ENCODE measurements around the gene UROC1. TPM values are rescaled to one million over a fixed set of nuclear protein-coding genes. Genes with fewer than 3 reads are reported as not detected.

The UROC1 gene
- total and polyA plus RNA-seq, 2 experiments from 2014 or later = not detected

DNA sequence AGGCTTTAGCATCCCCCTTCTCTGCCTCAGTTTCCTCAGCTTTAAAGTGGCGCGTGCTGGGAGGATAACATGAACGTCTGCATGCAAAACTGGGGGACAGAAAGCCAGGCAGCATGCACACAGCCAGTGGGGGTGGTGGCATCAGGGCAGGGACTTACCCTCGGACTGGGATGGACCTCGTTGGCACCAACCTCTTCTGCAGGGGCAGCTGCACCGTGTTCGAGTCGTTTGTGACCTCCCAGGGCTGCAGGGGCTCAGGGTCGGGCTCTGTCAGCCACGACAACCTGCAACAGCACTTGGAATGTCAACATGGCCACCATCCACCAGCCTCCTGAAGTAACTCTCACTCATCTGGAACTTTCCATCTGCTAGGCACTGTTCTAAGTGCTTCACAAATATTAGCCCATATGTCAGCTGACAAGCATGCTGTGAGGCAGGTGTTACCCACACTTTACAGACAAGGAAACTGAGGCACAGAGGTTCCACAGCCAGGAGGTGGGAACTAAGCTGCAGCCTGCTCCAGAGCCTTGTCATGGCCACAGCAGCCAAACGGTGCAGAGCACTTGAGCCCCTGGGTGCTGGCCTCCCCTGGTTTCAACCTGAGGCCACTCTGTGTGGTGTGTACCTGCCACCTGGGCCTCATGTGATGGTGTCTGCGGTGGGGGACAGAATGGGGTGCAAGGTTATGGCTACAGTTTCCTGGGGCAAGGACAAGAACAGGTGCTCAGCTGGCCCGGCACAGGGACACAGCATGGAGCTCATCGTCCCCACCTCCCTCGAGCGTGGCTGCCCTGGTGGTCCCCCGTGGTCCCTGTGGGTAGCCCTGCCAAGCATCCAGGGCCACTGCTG lies 34.5 kb upstream of the UROC1 start:
- no peak for DNase-seq (ENCODE audit: low spot score)
- Histone ChIP-seq H3K27ac (ENCODE audit: low read depth) (no peak overlapping the region), H3K4me2 (no peak overlapping the region), H3K36me3 (ENCODE audit: insufficient read depth) (no peaks in the 10 kb centered on the region), H2AFZ (no peak overlapping the region), H3K79me2 (replicated peaks; ENCODE audit: insufficient read depth) (no peaks in the 10 kb centered on the region), H4K20me1 (replicated peaks; ENCODE audit: insufficient read depth) (no peaks in the 10 kb centered on the region), H3F3A (replicated peaks; ENCODE audit: low read depth) (no peaks in the 10 kb centered on the region), H3K4me3 (no peak overlapping the region), H3K4me1 (ENCODE audit: insufficient read depth) (peaks cover 18% of the 10 kb centered on the region), H3K27me3 (ENCODE audit: insufficient read depth) (no peaks in the 10 kb centered on the region), H3K9me2 (ENCODE audit: insufficient read depth) (no peaks in the 10 kb centered on the region)
- H3K36me3 Mint-ChIP-seq (ENCODE audit: low read depth) = no peaks in the 10 kb centered on the region
- ATAC-seq = no peak
- H3K27ac Mint-ChIP-seq = no peak overlapping the region
- H3K4me1 Mint-ChIP-seq = peaks cover 37% of the 10 kb centered on the region
- no peaks in the 10 kb centered on the region; the same call in 2 of the 3 replicates for H3K9me3 Mint-ChIP-seq
- no peak overlapping the region for H3K4me3 Mint-ChIP-seq
- peaks cover 15% of the 10 kb centered on the region for H3K27me3 Mint-ChIP-seq (ENCODE audit: insufficient read depth, low read depth, poor library complexity)
- no peak for TF ChIP-seq JUNB (IDR thresholded peaks at IDR 0.05; ENCODE audit: unreplicated experiment)
- TF ChIP-seq, protein P1, sequence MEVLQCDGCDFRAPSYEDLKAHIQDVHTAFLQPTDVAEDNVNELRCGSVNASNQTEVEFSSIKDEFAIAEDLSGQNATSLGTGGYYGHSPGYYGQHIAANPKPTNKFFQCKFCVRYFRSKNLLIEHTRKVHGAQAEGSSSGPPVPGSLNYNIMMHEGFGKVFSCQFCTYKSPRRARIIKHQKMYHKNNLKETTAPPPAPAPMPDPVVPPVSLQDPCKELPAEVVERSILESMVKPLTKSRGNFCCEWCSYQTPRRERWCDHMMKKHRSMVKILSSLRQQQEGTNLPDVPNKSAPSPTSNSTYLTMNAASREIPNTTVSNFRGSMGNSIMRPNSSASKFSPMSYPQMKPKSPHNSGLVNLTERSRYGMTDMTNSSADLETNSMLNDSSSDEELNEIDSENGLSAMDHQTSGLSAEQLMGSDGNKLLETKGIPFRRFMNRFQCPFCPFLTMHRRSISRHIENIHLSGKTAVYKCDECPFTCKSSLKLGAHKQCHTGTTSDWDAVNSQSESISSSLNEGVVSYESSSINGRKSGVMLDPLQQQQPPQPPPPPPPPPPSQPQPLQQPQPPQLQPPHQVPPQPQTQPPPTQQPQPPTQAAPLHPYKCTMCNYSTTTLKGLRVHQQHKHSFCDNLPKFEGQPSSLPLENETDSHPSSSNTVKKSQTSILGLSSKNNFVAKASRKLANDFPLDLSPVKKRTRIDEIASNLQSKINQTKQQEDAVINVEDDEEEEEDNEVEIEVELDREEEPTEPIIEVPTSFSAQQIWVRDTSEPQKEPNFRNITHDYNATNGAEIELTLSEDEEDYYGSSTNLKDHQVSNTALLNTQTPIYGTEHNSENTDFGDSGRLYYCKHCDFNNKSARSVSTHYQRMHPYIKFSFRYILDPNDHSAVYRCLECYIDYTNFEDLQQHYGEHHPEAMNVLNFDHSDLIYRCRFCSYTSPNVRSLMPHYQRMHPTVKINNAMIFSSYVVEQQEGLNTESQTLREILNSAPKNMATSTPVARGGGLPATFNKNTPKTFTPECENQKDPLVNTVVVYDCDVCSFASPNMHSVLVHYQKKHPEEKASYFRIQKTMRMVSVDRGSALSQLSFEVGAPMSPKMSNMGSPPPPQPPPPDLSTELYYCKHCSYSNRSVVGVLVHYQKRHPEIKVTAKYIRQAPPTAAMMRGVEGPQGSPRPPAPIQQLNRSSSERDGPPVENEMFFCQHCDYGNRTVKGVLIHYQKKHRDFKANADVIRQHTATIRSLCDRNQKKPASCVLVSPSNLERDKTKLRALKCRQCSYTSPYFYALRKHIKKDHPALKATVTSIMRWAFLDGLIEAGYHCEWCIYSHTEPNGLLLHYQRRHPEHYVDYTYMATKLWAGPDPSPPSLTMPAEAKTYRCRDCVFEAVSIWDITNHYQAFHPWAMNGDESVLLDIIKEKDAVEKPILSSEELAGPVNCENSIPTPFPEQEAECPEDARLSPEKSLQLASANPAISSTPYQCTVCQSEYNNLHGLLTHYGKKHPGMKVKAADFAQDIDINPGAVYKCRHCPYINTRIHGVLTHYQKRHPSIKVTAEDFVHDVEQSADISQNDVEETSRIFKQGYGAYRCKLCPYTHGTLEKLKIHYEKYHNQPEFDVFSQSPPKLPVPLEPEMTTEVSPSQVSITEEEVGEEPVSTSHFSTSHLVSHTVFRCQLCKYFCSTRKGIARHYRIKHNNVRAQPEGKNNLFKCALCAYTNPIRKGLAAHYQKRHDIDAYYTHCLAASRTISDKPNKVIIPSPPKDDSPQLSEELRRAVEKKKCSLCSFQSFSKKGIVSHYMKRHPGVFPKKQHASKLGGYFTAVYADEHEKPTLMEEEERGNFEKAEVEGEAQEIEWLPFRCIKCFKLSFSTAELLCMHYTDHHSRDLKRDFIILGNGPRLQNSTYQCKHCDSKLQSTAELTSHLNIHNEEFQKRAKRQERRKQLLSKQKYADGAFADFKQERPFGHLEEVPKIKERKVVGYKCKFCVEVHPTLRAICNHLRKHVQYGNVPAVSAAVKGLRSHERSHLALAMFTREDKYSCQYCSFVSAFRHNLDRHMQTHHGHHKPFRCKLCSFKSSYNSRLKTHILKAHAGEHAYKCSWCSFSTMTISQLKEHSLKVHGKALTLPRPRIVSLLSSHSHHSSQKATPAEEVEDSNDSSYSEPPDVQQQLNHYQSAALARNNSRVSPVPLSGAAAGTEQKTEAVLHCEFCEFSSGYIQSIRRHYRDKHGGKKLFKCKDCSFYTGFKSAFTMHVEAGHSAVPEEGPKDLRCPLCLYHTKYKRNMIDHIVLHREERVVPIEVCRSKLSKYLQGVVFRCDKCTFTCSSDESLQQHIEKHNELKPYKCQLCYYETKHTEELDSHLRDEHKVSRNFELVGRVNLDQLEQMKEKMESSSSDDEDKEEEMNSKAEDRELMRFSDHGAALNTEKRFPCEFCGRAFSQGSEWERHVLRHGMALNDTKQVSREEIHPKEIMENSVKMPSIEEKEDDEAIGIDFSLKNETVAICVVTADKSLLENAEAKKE (CRISPR knock-in tag; IDR thresholded peaks at IDR 0.05) = no peak
- TF ChIP-seq EZH2 (IDR thresholded peaks at IDR 0.05; ENCODE audit: low read depth, unreplicated experiment) = no peak
- TF ChIP-seq CREB1 (CRISPR knock-in tag; IDR thresholded peaks at IDR 0.05; ENCODE audit: low read depth) = no peak
- TF ChIP-seq ZNF114 (CRISPR knock-in tag; IDR thresholded peaks at IDR 0.05) = no peak
- TF ChIP-seq, protein P2, sequence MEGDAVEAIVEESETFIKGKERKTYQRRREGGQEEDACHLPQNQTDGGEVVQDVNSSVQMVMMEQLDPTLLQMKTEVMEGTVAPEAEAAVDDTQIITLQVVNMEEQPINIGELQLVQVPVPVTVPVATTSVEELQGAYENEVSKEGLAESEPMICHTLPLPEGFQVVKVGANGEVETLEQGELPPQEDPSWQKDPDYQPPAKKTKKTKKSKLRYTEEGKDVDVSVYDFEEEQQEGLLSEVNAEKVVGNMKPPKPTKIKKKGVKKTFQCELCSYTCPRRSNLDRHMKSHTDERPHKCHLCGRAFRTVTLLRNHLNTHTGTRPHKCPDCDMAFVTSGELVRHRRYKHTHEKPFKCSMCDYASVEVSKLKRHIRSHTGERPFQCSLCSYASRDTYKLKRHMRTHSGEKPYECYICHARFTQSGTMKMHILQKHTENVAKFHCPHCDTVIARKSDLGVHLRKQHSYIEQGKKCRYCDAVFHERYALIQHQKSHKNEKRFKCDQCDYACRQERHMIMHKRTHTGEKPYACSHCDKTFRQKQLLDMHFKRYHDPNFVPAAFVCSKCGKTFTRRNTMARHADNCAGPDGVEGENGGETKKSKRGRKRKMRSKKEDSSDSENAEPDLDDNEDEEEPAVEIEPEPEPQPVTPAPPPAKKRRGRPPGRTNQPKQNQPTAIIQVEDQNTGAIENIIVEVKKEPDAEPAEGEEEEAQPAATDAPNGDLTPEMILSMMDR (conservative IDR thresholded peaks at IDR 0.05; ENCODE audit: low read depth in 2 of 2) = no peak
- TF ChIP-seq ZNF331 (CRISPR knock-in tag; IDR thresholded peaks at IDR 0.05; ENCODE audit: low read depth) = no peak
- TF ChIP-seq, protein P3, sequence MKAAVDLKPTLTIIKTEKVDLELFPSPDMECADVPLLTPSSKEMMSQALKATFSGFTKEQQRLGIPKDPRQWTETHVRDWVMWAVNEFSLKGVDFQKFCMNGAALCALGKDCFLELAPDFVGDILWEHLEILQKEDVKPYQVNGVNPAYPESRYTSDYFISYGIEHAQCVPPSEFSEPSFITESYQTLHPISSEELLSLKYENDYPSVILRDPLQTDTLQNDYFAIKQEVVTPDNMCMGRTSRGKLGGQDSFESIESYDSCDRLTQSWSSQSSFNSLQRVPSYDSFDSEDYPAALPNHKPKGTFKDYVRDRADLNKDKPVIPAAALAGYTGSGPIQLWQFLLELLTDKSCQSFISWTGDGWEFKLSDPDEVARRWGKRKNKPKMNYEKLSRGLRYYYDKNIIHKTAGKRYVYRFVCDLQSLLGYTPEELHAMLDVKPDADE (IDR thresholded peaks at IDR 0.05) = no peak
- TF ChIP-seq EZH2phosphoT487 (IDR thresholded peaks at IDR 0.05; ENCODE audit: unreplicated experiment) = no peak
- no peak for TF ChIP-seq NANOG (IDR thresholded peaks at IDR 0.05; ENCODE audit: borderline replicate concordance)
- no peak for TF ChIP-seq POLR2AphosphoS5 (IDR thresholded peaks at IDR 0.05; ENCODE audit: low read depth)
- TF ChIP-seq, protein P4, sequence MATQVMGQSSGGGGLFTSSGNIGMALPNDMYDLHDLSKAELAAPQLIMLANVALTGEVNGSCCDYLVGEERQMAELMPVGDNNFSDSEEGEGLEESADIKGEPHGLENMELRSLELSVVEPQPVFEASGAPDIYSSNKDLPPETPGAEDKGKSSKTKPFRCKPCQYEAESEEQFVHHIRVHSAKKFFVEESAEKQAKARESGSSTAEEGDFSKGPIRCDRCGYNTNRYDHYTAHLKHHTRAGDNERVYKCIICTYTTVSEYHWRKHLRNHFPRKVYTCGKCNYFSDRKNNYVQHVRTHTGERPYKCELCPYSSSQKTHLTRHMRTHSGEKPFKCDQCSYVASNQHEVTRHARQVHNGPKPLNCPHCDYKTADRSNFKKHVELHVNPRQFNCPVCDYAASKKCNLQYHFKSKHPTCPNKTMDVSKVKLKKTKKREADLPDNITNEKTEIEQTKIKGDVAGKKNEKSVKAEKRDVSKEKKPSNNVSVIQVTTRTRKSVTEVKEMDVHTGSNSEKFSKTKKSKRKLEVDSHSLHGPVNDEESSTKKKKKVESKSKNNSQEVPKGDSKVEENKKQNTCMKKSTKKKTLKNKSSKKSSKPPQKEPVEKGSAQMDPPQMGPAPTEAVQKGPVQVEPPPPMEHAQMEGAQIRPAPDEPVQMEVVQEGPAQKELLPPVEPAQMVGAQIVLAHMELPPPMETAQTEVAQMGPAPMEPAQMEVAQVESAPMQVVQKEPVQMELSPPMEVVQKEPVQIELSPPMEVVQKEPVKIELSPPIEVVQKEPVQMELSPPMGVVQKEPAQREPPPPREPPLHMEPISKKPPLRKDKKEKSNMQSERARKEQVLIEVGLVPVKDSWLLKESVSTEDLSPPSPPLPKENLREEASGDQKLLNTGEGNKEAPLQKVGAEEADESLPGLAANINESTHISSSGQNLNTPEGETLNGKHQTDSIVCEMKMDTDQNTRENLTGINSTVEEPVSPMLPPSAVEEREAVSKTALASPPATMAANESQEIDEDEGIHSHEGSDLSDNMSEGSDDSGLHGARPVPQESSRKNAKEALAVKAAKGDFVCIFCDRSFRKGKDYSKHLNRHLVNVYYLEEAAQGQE (IDR thresholded peaks at IDR 0.05; ENCODE audit: unreplicated experiment) = no peak
- TF ChIP-seq STAT1 (IDR thresholded peaks at IDR 0.05; ENCODE audit: unreplicated experiment) = no peak
